ENCODE results near the gene CHURC1.

The CHURC1 gene

DNA sequence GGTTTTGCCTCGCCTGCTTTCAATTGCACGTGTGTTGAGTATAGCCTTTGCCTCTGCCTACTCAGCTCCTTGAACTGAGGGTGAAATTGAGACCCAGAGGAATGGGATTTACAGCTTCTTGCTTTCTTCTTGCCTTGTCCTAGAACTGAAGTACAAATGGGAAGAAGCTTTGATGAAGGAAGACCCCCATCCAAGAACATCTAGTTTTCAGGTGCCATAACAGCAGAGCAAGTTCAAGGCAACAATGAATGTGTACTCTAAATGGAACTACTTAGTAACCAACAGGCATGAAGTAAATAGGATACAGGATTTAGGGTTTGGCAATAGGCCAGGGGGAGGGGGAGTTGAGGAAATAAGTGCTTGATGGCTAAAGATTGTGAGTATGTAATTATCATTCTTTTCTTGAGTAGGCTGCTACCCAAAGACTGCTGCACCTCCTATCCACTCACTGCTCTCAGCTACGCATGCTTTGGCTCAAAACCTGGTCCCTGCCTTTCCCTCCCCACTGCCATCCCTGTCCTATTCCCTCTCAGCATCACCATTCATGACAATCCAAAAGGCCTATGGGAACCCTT lies 26.2 kb downstream of the CHURC1 start:
- DNase-seq: no peak

DNA sequence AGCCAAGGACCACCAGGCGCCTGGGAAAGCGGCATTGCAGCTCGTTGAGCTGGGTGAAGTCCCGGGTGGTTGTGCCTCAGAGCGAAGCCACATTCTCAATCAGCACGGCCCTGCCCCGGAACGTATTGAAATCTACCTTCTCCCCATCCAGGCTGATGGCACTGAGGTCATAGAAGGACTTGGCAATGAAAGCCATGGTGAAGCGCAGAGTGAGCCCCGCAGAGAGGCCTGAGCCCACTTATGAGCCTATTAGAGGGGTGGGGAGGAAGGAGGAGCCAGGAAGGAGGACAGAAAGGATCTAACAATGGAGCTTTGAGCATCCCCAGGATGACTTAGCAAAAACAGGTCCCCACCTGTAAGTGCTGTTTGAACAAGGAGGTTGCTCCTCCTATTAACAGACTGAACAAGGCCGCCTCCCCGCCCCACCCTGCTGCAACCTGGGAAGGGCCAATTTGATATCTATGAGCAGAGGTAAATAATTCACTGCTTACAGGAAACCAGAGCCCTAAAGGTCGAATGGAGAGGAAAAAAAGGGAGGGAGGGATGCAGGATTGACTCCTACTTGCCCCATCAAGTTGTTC lies 28.4 kb downstream of the CHURC1 start, which contains the start of gene GPX2:
GPX2 (minus strand) TSS at position 215 of the 581 bp plus-strand sequence; CDS start at position 196, 19 bp downstream.
- DNase-seq: no peak

DNA sequence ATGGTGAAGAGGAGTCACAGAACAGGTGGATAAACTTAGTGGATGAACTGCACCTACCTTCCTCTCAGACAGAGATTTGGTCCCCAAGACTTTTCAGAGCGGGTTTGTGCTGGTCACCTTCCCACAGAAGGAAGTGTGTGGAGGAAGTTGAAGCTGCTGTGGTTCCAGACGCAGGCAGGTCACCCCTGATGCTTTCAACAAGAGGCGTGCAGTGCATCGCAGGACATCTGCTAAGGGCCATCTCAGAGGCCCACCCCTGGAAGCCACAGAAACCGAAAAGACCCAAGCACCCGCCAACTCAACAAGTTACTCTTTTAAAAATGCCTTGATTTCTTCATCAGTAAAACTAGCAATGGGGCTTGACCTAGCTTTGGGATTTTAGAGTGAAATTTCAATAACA lies 29.3 kb downstream of the CHURC1 start:
- DNase-seq: no peak

DNA sequence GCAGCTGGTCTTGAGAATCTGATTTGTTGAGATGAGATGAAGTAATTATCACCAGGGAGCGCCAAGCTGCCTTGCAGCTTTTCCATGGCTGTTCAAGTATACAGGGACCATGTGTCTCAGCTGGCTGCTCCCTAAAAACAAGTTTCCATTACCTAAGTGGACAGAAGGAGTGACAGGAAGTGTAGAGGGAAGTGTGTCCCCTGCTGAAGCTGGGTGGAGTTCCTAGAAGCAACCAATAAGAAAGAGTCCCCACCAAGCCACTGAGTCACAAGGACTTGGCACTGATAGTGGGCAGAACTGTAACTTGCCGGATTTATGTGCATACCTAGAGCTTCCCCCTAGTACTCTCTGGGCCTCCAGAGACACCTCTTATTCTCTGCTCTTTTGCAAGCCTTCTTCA lies 29.8 kb downstream of the CHURC1 start:
- DNase-seq: no peak

DNA sequence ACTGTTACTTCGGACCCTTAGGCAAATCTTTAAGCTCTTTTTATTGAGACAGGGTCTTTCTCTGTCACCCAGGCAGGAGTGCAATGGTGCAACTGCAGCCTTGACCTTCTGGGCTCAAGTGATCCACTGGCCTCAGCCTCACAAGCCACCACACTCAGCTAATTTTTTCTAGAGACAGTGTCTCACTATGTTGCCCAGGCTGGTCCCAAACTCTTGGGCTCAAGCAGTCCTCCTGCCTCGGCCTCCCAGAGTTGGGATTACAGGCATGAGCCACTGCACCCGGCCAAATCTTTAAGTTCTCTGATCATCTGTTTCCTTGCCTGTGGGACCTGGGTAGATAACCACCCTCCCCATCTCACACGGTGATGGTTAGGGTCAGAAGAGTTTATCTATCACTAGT lies 30.6 kb downstream of the CHURC1 start:
- DNase-seq: no peak

DNA sequence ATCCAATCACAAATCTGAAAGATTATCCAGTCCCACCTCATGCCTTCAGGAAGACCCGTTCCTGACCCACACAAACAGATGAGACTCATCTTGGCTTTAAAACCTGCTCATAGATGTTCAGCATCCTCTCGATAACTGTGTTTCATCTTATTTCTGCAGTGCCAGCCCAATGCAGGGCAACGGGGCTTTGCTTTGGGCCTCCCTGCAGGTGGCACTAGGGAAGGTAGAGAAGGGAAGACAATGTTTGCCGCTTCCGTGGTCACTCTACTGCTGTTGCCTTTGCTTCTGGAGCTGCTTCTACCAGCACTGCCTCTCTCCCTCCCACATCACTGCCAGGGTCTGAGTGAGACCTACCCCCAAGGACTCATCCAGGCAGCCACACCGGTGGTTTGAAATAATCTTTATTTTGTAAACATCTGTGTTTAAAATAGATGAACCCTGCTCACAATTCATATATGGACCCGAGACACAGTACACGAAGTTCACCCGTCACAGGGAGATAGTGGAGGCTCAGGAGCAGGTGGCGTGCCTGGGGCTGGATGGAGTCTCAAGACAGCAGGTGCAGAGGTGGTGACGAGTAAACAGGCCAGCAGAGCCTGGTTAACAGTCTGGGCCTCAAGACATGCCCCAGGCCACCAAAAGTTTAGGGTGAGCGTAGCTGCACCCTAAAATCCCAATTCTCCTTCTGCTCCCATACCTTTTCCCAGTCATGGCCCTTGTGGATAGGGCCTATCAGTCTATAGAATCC lies 31.4 kb downstream of the CHURC1 start:
- no peak for DNase-seq

DNA sequence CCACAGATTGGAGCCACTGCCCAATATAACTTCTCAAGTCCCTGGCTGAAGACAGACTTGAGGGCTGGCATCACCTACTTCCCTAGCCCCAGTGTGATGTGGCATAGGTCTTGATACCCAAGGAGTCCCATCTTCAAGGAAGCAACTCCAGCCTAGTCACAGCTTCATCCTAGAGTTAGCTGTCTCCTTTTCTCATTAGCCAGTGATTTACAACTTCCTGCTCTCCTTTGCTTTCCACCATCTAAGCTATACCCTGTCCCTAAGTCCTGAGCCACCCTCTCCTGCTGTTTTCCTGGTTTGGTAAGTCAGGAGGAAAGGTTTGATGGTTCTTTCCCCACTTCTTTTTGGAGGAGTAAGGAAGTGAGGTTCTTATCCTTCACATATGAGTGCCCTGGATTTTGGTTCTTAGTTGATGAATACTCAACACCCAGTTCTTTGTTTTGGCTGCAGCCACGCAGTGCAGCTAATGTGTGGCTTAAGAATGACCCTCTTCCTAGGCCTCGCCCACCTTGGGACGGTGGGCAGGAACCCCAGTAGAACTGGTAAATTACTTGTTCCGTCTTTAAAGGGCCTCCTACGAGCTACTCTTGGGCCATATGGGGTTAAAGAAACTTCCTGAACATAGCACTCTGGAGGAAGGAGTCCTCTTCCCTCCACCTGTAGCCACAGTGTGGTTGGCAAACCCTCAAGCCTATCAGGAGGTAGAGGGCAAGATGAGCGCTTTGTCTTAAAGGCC lies 32.2 kb downstream of the CHURC1 start:
- no peak for DNase-seq

DNA sequence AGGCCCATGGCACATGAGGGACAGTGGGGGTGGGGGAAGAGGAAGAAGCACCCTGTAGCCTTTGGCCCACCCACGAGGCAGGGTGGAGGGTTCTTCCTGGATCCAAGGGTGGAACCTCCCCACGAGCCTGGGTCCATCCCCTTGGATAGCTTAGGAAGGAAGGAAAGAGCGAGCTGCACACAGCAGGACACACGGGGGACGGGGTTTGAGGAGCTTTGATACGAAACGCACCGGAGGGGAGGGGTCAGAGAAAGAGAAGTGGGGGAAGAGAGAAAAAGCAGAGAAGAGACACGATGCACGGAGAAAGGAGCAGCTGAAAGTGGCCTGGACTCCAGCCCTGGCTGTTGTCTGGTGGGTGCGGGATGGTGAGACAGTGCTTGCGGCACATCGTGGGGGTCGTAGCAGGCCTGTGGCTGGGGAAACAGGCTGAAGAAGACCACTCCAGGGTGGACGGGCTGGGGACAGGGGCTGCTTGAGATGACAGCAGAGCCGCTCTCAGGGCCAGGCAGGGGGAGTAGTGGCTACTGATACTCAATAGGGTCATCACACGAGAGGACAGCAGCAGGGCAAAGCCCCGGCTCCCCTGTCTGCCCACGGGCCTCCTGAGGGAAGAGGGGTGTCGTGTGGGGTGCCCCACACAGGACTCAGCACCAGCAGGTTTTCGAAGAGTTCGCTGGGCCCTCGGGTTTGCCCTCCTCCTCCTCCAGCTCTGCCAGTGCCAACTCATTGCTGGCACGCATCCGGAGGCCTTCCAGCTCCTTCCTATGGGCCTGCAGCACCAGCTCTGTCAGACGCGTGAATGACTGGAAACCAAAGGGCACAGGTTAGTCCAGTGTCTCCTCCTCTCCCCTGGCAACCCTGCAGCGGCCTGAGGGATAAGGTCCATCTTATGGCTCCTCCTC lies 33.7 kb downstream of the CHURC1 start:
- no peak for DNase-seq

DNA sequence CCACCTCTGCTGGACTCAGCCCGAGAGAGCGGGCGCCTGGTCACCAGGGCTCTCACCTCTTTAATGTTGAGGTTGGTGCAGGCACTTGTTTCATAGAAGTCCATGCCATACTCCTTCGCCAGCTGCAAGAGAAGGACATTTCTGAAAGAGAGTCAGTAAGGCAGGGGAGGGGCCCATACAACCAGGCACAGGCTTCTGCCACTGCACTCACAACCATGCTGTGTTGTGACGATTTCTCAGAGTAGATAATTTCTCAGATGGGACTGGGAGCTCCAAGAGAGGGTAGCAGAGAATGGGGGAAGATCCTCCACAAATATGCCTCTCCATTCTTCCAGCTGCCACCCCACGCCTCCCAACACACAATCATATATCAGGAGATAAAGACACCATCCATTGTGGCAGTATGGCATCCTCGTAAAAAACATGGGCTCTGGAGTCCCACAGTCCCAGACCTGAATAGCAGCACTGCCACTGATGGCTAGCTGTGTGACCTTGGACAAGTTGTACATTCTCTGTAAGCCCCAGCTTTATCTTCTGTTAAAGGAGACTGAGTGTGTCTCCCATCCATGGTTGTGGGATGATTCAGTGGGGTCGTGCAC lies 34.5 kb downstream of the CHURC1 start:
- DNase-seq: no peak

DNA sequence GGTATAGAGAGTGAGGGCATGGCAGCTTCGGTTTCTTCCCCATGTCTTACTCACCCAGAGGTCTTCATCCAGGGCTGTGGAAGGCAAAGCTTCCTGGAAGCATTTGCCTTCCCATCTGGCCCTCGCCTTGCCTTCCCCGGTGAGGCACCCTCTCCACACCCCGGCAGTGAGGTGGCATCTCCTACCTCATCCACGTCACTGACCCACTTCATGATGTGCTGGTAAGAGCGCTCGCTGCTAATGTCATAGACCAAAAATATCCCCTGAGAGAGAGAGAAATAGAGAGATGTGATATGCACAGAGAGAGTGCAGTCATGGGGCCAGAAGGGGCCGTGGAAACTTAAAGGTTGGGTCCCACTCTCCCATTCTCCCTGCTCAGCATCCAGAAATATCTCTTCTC lies 36.6 kb downstream of the CHURC1 start:
- no peak for DNase-seq

DNA sequence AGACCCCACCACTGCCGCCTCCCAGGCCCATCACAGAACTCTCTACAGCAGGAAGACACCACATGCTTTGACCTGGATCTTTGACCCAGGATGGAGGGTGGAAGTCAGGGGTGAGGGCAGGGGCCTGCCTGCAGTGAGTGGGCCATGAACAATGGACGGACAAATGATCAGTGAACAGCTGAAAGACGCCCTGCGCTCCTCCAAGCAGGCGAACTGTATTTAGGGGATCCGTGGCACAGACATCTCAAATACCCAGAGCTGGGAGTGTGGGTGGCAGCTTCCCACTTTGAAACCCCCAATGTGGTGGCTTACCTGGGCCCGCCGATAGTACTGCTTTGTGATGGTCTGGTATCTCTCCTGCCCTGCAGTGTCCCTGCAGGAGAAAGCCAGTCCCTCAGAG lies 37.0 kb downstream of the CHURC1 start:
- no peak for DNase-seq

DNA sequence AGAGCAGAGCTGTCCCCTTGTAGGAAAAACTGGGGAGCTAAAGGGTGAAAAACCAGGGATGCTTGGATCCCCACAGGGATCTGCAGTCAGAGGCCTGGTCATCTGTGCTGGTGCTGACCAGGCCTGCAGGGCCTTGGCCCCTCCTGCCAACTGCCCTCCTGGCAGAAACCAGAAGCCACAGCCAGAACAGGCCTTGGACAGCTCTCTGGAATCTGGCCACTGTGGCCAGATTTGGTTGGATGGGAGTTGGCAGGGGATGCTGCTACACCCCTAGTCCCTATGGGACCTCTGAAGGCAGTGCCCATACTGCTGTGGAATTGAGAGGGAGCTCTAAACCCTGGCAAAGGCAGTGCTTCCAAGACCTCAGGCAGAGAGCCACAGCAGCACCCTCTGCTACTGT lies 37.5 kb downstream of the CHURC1 start:
- DNase-seq: no peak

DNA sequence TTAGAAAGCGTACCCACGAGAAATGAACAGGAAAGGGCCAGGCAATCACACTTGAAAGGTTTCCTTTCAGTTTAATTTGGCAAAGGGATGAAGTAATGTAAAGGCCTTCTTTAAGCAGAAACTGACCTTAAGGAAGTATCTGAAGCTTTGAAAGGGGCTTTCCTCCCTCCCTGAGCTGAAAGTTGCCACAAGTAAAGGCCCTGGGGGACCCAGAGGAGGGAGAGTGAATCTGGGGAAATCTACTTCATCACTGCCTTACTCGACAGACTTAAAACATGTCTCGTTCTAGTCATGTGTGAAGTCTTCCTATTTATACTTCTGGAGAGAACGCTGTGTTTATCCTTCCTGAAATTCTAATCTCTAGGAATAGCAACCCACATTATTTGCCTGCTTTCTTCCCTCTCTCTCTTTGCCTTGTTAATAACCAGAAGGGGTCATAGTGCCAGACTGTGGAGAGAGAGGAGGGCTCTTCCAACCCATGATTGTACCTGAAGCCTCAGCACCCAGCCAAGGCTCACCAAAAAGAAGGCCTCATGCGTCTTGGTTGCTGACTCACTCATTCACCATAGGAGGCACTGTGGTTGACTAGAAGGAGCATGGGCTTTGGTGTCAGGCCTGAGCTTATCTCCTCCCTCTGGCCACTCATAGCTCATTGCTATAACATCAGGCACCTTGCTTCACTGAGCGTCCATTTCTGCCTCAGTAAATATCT lies 38.5 kb downstream of the CHURC1 start:
- no peak for DNase-seq

DNA sequence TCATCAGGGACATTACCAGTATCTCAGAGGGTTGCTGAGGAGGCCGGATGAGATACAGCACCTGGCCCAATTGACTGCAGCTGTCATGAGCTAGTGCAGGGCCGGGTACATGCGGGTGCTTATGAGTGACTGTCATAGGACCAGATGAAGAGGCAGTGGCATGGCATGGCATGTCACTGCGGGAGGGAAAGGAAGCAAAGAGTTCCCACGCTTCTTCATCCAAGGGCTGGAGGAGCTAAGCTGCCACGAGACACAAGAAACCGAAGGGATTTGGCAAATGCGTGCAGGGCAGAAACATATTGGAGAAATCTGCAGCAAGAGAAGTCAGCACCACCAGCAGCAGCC lies 39.0 kb downstream of the CHURC1 start:
- no peak for DNase-seq

DNA sequence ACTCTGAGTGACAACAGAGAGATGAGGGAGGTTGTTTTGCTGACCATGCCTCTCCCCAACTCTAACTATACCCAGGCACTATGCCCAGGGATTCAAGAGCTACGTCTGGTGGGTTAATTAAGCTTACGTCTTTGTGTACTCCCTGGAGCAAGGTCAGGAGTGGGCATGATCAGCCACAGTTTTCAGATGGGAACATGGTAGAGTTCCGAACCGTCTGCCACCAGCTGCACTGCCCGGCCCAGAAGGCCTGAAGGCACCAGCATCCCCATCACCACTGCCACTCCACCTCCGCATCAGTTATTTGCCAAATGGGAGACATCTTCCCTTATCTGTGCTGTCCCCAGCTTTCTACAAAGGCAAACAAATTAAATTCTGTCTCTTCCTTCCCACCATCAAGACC lies 39.4 kb downstream of the CHURC1 start:
- DNase-seq: no peak

DNA sequence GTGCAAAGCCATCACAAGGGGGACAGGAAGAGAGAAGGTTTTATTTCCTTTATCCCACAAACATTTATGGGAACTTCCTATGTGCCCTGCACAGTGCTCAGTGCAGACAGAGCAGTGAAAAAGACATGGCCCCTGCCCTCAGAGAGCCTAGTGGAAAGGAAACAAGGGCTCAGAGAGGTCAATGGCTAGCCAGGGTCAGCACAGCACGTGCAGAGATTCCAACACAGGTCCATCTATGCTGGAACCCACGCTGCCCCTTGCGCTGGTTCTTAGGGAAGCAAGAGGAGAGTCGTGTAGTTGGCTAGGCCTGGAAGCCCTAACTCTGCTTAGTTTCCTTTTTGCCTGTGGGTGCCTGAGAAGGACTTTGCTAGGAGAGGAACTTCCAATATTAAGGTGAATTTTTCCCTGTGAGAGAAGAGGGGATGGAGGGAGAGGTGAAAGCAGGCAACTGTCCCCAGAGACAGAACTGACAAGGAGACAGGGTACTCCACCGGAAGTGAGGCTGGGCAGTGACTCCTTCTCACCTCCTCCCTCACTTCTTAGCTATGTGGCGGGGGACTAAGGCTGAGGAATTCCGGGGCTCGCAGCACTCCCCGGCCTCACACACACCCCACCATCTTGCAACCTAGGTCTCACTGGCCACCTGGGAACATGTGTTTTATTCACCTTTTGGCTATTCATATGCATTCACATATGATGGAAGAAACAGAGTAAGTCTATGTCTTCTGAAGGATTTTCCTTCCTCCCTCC lies 40.4 kb downstream of the CHURC1 start:
- DNase-seq: no peak

DNA sequence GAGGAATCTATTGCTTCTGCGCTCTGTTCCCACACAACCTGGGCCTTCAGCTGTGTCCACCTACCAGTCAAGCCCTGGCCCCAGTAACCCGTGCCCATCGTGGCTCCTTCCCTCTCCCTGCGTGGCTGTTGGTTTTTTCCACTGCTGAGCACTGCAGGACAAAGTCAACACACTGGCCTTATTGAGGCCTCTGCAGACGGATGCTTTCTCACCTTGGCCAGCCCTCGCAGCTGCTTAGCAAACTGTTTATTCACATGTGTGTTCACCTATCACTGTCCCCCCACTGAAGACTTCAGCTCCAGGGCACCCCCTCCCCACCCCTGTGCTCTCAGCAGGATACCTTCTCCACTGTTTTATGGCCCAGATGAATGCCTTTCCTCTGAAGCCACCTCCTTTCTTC lies 41.0 kb downstream of the CHURC1 start:
- no peak for DNase-seq

DNA sequence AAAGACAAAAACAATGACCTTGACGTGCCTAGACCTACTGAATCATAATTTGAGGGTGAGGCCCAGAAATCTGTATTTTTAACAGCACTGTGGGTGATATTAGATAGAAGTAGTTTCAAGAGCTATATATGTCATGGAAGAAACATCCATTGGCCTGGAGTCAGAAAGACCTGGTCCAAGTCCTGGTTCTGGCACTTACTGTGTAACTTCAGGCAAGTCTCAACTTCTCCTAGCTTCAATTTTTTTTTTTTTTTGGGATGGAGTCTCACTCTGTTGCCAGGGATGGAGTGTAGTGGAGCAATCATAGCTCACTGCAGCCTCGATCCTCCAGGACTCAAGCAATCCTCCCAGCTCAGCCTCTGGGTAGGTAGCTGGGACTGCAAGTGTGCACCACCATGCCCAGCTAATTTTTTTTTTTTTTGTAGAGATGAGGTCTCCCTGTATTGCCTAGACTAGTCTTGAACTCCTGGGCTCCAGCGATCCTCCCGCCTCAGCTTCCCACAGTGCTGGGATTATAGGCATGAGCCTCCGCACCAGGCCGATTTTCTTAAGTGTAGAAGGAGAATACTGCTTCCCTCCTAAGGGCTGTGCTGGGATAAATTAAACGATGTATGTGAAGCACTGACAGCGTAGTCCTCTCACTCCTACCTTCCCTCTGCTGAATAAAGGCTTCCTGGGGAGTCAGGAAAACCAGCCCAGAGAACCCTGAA lies 42.6 kb downstream of the CHURC1 start:
- no peak for DNase-seq

DNA sequence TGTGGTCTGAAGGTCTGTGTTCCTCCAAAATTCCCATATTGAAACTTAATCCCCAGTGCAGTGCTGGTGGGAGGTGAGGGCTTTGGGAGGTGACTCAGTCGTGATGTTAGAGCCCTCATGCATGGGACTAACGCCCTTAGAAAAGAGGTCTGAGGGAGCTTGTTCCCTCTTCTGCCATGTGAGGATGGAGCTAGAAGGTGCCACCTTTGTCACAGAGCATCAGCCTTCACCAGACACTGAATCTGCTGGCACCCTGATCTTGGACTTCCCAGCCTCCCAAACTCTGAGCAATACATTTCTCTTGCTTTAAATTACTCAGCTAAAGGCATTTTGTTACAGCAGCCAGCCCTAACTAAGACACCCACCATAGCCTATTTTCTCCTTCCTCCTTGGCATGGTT lies 43.9 kb downstream of the CHURC1 start:
- DNase-seq: no peak

DNA sequence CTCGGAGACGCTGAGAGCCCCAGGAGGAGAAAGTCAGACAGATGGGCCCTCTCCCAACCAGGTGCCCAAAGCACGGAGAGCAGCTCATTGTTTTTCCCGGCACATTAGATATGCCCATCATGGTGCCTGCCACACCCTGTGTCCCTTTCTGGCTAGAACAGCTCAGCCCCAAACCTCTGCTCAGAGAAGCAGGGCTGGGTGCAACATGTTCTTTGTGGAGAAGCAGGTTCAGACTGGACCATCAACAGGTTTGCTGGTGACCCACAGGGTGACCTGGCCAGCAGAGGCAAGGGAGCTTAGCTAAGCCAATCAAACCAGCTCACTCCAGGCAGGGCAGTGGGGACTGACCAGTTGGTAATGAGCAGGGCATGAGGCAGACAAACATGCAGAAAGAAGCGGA lies 44.5 kb downstream of the CHURC1 start:
- no peak for DNase-seq
